Measurements from ENCODE around the gene VPS54.

Gene VPS54

DNA sequence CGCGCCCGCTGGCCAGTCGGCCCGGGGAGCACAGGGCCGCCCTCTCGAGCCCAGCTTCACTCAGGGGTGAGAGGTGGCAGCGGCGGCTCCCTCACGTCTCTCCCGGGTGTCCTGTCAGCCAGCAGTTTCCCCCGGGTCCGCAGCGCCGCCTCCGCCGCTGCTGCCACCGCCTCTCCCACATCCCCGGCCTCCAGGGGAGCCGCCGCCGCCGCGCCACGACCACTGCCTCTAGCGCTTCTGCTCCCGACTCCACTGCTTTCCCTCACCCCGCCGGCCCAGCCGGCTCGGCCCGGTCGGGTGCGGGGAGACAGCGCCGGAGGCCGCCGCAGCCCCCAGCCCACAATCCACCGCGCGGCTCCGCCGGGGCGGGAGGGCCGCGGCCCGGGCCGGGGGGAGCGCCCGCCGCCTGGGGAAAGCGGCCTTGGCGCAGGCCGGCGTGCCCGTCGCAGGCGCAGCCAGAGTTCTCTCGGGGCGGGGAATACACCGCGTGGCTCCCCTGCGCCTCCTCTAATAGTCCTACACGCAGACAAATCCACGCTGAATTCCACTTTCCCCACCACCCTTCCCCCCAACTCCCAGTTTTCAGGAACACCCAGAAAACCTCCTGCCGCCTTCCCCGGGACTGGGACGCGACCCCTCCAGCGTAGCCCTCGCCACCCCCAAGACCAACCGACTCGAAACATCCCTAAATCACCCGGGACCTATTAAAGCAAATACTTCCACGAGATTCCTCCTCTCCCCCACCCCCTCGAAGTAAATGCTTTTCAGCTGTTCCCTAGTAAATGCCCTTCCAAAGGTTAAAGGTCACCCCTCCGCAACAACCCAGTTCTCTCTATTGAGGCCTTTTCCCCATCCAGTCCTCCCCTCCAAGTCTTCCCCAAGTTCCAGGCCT is at the start of gene VPS54:
Gene VPS54 (minus strand): TSS at position 346 of the 892 bp plus-strand sequence. CDS start 35,429 bp downstream, outside the sequence.
- TF ChIP-seq, protein P1, sequence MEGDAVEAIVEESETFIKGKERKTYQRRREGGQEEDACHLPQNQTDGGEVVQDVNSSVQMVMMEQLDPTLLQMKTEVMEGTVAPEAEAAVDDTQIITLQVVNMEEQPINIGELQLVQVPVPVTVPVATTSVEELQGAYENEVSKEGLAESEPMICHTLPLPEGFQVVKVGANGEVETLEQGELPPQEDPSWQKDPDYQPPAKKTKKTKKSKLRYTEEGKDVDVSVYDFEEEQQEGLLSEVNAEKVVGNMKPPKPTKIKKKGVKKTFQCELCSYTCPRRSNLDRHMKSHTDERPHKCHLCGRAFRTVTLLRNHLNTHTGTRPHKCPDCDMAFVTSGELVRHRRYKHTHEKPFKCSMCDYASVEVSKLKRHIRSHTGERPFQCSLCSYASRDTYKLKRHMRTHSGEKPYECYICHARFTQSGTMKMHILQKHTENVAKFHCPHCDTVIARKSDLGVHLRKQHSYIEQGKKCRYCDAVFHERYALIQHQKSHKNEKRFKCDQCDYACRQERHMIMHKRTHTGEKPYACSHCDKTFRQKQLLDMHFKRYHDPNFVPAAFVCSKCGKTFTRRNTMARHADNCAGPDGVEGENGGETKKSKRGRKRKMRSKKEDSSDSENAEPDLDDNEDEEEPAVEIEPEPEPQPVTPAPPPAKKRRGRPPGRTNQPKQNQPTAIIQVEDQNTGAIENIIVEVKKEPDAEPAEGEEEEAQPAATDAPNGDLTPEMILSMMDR (conservative IDR thresholded peaks at IDR 0.05): no peak
- peak within 1 kb of the TSS; percentile 97 for H3K27ac ChIP-seq

DNA sequence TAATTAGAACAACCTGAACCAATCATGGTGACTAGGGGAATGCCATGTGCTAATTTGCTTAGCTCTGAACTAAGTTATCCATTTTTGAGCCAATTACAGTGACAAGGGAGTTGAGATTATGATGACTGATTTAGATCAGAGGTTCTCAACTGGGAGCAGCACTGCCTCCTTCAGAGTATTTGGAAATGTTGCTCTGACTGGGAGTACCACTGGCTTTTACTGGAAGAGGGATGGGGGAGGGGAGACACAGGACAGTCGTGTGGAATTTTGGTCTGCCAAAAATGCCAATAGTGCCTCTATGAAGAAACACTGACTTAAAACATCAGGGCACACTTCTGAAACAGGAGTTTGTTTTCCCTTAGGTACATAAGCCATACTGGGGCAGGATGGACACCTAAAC is 48.1 kb upstream of the VPS54 start:
- TF ChIP-seq, protein P1 (conservative IDR thresholded peaks at IDR 0.05): no peak
- H3K27ac ChIP-seq: no peak overlapping the region

GRCh38 chr2:64065516-64065915 is 46.3 kb upstream of the VPS54 start:
- TF ChIP-seq, protein P1 (conservative IDR thresholded peaks at IDR 0.05): no peak
- H3K27ac ChIP-seq: no peak overlapping the region

GRCh38 chr2:64063924-64064331 is 44.7 kb upstream of the VPS54 start:
- peak overlapping the region; percentile 71 for H3K27ac ChIP-seq
- TF ChIP-seq, protein P1 (conservative IDR thresholded peaks at IDR 0.05): no peak

DNA sequence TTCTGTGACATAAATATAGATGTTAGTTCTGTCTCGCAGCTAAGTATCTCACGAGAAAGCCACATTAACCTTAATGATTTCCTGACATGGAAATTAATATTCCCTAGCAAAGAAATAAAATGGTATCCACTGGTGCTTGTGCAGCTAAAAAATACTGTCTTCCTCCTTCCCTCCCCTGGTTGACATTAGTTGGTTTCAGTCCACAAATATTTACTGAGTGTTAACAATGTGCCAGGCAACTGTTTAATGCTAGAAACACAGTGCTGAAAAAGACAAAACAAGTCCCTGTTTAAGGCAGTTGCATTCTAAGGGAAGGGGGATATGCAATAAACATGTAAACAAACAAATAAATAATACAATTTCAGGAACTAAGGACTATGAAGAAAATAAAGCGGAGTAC is 44.2 kb upstream of the VPS54 start:
- TF ChIP-seq, protein P1 (conservative IDR thresholded peaks at IDR 0.05): no peak
- peak overlapping the region; percentile 71 for H3K27ac ChIP-seq

- TF ChIP-seq, protein P1 (conservative IDR thresholded peaks at IDR 0.05): no peak
Observed at GRCh38 chr2:64062840-64063239, 43.6 kb upstream of the VPS54 start.

GRCh38 chr2:64059270-64059669 is 40.0 kb upstream of the VPS54 start:
- TF ChIP-seq, protein P1 (conservative IDR thresholded peaks at IDR 0.05): no peak
- no peak overlapping the region for H3K27ac ChIP-seq

More at GRCh38 chr2:64062840-64063239, 43.6 kb upstream of the VPS54 start:
- H3K27ac ChIP-seq: peak overlapping the region; percentile 71

Measured in VCaP (cell line).